H1 (cell line): ENCODE measurements around the gene SOHLH1. TPM values are rescaled to one million over a fixed set of nuclear protein-coding genes. Genes with fewer than 3 reads are reported as not detected.

Experiments
- EP300 ChIP-seq, 2 experiments: IDR thresholded peaks; 1 replicate in 1 of 2; 2 replicates in 1 of 2; pipeline ENCODE4 v1.6.1; 2011 to 2012; ENCODE audit warnings: low read depth in 2 of 2, low read length in 2 of 2, mild to moderate bottlenecking in 2 of 2, borderline replicate concordance in 1 of 2, inconsistent platforms in 1 of 2, moderate library complexity in 1 of 2
- JUN ChIP-seq: IDR thresholded peaks from 2 replicates; pipeline ENCODE4 v1.6.1; 2011; ENCODE audit warnings: low read depth, mild to moderate bottlenecking, improper control_type of control experiment, low read length
- POLR2AphosphoS5 ChIP-seq: IDR thresholded peaks from 2 replicates; pipeline ENCODE4 v1.6.1; 2011; ENCODE audit warnings: low read depth, low read length
- SP2 ChIP-seq: IDR thresholded peaks from 2 replicates; pipeline ENCODE4 v1.6.1; 2012; ENCODE audit warnings: mild to moderate bottlenecking, low read length, inconsistent platforms
- YY1 ChIP-seq: IDR thresholded peaks from 2 replicates; pipeline ENCODE4 v1.6.1; 2011; ENCODE audit warnings: low read depth, mild to moderate bottlenecking, low read length
- polyA plus RNA-seq, 7 experiments: library from polyadenylated mRNA; depleted of rRNA in 3 of 7; stranded (reverse) in 5 of 7; unstranded in 2 of 7; fragments of >200 nt in 5 of 7; fragments of 200-250 nt in 2 of 7; gene quantifications; 1 replicate in 5 of 7; 2 replicates in 1 of 7; 4 replicates in 1 of 7; pipeline versions ENCODE4 v1.2.1 to v1.2.3, GENCODE V29; 2011 to 2013; ENCODE audit warnings: missing spikeins in 2 of 7, mixed read lengths in 2 of 7
- total RNA-seq: library from RNA; stranded (reverse); fragmentation: NEBNext Ultra II Directional; extraction: Animal tissue kit (Norgen Biotek cat#: 25700); gene quantifications from 2 replicates; pipeline ENCODE4 v1.2.1, GENCODE V29; 2021
- TF ChIP-seq, protein P1 (sequence below): fragments of 300-600 bp; sonication (generic); IDR thresholded peaks from 2 replicates; pipeline ENCODE4 v1.7.1; 2012; ENCODE audit warnings: low read length, moderate library complexity, mild to moderate bottlenecking, inconsistent platforms; ENCODE audit not compliant: insufficient replicate concordance
- TF ChIP-seq, protein P2 (sequence below): IDR thresholded peaks from 2 replicates; pipeline ENCODE4 v1.6.1; 2012; ENCODE audit warnings: inconsistent platforms
- TF ChIP-seq, protein P3 (sequence below): IDR thresholded peaks from 2 replicates; pipeline ENCODE4 v1.6.1; 2011; ENCODE audit warnings: low read length, improper control_type of control experiment
- TF ChIP-seq, protein P4 (sequence below): IDR thresholded peaks from 2 replicates; pipeline ENCODE4 v1.6.1; 2011; ENCODE audit warnings: low read depth, mild to moderate bottlenecking, low read length; ENCODE audit not compliant: insufficient read depth

The SOHLH1 gene
- total and polyA plus RNA-seq, 2 of the 8 experiments (the other 6 are each of a cell fraction or from before 2014, with no cell fraction given), result 0.11 TPM; not detected in 1

GRCh38 chr9:135663451-135663770 lies 35.9 kb downstream of the SOHLH1 start (continued):
- TF ChIP-seq, protein P1, sequence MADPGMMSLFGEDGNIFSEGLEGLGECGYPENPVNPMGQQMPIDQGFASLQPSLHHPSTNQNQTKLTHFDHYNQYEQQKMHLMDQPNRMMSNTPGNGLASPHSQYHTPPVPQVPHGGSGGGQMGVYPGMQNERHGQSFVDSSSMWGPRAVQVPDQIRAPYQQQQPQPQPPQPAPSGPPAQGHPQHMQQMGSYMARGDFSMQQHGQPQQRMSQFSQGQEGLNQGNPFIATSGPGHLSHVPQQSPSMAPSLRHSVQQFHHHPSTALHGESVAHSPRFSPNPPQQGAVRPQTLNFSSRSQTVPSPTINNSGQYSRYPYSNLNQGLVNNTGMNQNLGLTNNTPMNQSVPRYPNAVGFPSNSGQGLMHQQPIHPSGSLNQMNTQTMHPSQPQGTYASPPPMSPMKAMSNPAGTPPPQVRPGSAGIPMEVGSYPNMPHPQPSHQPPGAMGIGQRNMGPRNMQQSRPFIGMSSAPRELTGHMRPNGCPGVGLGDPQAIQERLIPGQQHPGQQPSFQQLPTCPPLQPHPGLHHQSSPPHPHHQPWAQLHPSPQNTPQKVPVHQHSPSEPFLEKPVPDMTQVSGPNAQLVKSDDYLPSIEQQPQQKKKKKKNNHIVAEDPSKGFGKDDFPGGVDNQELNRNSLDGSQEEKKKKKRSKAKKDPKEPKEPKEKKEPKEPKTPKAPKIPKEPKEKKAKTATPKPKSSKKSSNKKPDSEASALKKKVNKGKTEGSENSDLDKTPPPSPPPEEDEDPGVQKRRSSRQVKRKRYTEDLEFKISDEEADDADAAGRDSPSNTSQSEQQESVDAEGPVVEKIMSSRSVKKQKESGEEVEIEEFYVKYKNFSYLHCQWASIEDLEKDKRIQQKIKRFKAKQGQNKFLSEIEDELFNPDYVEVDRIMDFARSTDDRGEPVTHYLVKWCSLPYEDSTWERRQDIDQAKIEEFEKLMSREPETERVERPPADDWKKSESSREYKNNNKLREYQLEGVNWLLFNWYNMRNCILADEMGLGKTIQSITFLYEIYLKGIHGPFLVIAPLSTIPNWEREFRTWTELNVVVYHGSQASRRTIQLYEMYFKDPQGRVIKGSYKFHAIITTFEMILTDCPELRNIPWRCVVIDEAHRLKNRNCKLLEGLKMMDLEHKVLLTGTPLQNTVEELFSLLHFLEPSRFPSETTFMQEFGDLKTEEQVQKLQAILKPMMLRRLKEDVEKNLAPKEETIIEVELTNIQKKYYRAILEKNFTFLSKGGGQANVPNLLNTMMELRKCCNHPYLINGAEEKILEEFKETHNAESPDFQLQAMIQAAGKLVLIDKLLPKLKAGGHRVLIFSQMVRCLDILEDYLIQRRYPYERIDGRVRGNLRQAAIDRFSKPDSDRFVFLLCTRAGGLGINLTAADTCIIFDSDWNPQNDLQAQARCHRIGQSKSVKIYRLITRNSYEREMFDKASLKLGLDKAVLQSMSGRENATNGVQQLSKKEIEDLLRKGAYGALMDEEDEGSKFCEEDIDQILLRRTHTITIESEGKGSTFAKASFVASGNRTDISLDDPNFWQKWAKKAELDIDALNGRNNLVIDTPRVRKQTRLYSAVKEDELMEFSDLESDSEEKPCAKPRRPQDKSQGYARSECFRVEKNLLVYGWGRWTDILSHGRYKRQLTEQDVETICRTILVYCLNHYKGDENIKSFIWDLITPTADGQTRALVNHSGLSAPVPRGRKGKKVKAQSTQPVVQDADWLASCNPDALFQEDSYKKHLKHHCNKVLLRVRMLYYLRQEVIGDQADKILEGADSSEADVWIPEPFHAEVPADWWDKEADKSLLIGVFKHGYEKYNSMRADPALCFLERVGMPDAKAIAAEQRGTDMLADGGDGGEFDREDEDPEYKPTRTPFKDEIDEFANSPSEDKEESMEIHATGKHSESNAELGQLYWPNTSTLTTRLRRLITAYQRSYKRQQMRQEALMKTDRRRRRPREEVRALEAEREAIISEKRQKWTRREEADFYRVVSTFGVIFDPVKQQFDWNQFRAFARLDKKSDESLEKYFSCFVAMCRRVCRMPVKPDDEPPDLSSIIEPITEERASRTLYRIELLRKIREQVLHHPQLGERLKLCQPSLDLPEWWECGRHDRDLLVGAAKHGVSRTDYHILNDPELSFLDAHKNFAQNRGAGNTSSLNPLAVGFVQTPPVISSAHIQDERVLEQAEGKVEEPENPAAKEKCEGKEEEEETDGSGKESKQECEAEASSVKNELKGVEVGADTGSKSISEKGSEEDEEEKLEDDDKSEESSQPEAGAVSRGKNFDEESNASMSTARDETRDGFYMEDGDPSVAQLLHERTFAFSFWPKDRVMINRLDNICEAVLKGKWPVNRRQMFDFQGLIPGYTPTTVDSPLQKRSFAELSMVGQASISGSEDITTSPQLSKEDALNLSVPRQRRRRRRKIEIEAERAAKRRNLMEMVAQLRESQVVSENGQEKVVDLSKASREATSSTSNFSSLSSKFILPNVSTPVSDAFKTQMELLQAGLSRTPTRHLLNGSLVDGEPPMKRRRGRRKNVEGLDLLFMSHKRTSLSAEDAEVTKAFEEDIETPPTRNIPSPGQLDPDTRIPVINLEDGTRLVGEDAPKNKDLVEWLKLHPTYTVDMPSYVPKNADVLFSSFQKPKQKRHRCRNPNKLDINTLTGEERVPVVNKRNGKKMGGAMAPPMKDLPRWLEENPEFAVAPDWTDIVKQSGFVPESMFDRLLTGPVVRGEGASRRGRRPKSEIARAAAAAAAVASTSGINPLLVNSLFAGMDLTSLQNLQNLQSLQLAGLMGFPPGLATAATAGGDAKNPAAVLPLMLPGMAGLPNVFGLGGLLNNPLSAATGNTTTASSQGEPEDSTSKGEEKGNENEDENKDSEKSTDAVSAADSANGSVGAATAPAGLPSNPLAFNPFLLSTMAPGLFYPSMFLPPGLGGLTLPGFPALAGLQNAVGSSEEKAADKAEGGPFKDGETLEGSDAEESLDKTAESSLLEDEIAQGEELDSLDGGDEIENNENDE, result no peak
- TF ChIP-seq YY1, result no peak
- no peak for TF ChIP-seq JUN
- TF ChIP-seq POLR2AphosphoS5, result no peak
- TF ChIP-seq, protein P2, sequence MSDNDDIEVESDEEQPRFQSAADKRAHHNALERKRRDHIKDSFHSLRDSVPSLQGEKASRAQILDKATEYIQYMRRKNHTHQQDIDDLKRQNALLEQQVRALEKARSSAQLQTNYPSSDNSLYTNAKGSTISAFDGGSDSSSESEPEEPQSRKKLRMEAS, result no peak
- TF ChIP-seq SP2, result no peak
- TF ChIP-seq, protein P3, sequence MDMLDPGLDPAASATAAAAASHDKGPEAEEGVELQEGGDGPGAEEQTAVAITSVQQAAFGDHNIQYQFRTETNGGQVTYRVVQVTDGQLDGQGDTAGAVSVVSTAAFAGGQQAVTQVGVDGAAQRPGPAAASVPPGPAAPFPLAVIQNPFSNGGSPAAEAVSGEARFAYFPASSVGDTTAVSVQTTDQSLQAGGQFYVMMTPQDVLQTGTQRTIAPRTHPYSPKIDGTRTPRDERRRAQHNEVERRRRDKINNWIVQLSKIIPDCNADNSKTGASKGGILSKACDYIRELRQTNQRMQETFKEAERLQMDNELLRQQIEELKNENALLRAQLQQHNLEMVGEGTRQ, result no peak
- no peak for TF ChIP-seq EP300 (IDR thresholded peaks at IDR 0.05; ENCODE audit: borderline replicate concordance in 1 of 2, low read depth in 2 of 2, low read length in 2 of 2)
- TF ChIP-seq, protein P4, sequence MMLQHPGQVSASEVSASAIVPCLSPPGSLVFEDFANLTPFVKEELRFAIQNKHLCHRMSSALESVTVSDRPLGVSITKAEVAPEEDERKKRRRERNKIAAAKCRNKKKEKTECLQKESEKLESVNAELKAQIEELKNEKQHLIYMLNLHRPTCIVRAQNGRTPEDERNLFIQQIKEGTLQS, result no peak
